Measurements from ENCODE around the gene GMDS. TPM values are rescaled to one million over a fixed set of nuclear protein-coding genes. Genes with fewer than 3 reads are reported as not detected.

GMDS gene
- total and polyA plus RNA-seq, 2 of the 13 experiments (the other 11 are each of a cell fraction or from before 2014, with no cell fraction given): 64.4 to 112 TPM

DNA sequence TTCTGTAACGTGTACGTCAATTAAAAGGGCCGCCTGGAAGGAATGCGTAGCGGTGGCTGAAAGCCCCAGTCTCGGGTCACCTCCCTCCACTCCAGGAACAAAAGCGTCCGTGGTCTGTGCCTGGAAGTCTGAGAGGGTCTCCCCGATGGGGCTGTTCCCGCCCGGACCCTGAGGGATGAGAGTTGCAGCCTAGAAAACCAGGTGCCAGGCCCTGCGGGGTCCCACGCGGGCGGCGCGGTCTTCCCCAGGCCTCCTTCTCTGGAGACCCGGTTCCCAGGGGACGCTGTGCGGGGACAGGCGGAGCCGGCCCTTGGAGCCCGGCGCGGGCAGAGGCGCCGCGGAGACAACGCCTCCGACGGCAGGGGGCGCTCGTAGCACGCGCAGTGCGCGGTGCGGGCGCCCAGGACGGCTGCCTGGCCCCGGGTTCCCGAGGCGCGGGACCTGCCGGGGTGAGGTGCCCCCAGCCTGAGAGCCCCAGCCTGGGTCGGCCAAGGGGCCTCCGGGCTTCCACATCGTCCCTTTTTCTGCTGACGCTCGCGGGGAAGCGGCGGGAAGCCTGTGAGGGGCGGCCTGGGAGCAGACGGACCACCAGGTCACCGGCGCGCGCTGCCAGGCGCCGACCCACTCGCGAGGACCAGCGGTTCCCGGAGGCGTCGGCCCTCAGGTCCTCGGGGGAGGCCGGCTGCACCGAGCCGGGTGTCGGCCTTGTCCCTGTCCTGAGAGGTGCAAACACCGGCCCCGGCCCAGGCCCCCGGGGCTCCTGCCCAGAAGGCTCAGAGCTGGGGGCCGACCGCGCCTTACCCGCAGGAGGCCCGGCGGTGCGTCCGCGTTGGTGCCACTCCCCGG is 641.0 kb downstream of the GMDS start (continued):
- TF ChIP-seq, protein P1, sequence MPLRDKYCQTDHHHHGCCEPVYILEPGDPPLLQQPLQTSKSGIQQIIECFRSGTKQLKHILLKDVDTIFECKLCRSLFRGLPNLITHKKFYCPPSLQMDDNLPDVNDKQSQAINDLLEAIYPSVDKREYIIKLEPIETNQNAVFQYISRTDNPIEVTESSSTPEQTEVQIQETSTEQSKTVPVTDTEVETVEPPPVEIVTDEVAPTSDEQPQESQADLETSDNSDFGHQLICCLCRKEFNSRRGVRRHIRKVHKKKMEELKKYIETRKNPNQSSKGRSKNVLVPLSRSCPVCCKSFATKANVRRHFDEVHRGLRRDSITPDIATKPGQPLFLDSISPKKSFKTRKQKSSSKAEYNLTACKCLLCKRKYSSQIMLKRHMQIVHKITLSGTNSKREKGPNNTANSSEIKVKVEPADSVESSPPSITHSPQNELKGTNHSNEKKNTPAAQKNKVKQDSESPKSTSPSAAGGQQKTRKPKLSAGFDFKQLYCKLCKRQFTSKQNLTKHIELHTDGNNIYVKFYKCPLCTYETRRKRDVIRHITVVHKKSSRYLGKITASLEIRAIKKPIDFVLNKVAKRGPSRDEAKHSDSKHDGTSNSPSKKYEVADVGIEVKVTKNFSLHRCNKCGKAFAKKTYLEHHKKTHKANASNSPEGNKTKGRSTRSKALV (CRISPR knock-in tag; IDR thresholded peaks at IDR 0.05): peak; percentile 94
- TF ChIP-seq NR2F1 (CRISPR knock-in tag; IDR thresholded peaks at IDR 0.05) (no peak), PTBP1 (IDR thresholded peaks at IDR 0.05; ENCODE audit: low read depth, low read length, poor library complexity, severe bottlenecking) (no peak), ZNF3 (CRISPR knock-in tag; IDR thresholded peaks at IDR 0.05) (no peak), ZNF75D (CRISPR knock-in tag; IDR thresholded peaks at IDR 0.05; ENCODE audit: borderline replicate concordance) (no peak), TAF15 (IDR thresholded peaks at IDR 0.05; ENCODE audit: low read depth, low read length, poor library complexity, severe bottlenecking) (peak; percentile 96), ZFP1 (CRISPR knock-in tag; IDR thresholded peaks at IDR 0.05) (no peak), ZNF883 (CRISPR knock-in tag; IDR thresholded peaks at IDR 0.05; ENCODE audit: not compliant biosample characterization) (no peak), FLYWCH1 (CRISPR knock-in tag; IDR thresholded peaks at IDR 0.05) (no peak), GFI1 (CRISPR knock-in tag; IDR thresholded peaks at IDR 0.05; ENCODE audit: borderline replicate concordance) (no peak), DNMT1 (CRISPR knock-in tag; IDR thresholded peaks at IDR 0.05) (peak; percentile 79; the same call in 1 of the 2 replicates), ZNF44 (CRISPR knock-in tag; IDR thresholded peaks at IDR 0.05) (0 out of 2 replicates have a peak, but pooled peaks have one; percentile 26), NONO (IDR thresholded peaks at IDR 0.05) (no peak), NONO (CRISPR knock-in tag; conservative IDR thresholded peaks at IDR 0.05) (peak; percentile 49; the same call in 1 of the 2 replicates), ZNF772 (CRISPR knock-in tag; IDR thresholded peaks at IDR 0.05) (peak; percentile 29; the same call in 1 of the 2 replicates), SIN3B (IDR thresholded peaks at IDR 0.05; ENCODE audit: low read length) (no peak), GATA4 (IDR thresholded peaks at IDR 0.05; ENCODE audit: borderline replicate concordance, low read depth) (no peak), RARA (CRISPR knock-in tag; IDR thresholded peaks at IDR 0.05) (no peak), EHMT2 (IDR thresholded peaks at IDR 0.05; ENCODE audit: borderline replicate concordance, low read depth, low read length) (no peak), SRSF1 (optimal IDR thresholded peaks at IDR 0.05; ENCODE audit: low read depth, low read length) (no peak), NFIC (IDR thresholded peaks at IDR 0.05; ENCODE audit: low read length) (no peak)
- TF ChIP-seq, protein P2, sequence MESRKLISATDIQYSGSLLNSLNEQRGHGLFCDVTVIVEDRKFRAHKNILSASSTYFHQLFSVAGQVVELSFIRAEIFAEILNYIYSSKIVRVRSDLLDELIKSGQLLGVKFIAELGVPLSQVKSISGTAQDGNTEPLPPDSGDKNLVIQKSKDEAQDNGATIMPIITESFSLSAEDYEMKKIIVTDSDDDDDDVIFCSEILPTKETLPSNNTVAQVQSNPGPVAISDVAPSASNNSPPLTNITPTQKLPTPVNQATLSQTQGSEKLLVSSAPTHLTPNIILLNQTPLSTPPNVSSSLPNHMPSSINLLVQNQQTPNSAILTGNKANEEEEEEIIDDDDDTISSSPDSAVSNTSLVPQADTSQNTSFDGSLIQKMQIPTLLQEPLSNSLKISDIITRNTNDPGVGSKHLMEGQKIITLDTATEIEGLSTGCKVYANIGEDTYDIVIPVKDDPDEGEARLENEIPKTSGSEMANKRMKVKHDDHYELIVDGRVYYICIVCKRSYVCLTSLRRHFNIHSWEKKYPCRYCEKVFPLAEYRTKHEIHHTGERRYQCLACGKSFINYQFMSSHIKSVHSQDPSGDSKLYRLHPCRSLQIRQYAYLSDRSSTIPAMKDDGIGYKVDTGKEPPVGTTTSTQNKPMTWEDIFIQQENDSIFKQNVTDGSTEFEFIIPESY (CRISPR knock-in tag; IDR thresholded peaks at IDR 0.05): no peak
- TF ChIP-seq, protein P3, sequence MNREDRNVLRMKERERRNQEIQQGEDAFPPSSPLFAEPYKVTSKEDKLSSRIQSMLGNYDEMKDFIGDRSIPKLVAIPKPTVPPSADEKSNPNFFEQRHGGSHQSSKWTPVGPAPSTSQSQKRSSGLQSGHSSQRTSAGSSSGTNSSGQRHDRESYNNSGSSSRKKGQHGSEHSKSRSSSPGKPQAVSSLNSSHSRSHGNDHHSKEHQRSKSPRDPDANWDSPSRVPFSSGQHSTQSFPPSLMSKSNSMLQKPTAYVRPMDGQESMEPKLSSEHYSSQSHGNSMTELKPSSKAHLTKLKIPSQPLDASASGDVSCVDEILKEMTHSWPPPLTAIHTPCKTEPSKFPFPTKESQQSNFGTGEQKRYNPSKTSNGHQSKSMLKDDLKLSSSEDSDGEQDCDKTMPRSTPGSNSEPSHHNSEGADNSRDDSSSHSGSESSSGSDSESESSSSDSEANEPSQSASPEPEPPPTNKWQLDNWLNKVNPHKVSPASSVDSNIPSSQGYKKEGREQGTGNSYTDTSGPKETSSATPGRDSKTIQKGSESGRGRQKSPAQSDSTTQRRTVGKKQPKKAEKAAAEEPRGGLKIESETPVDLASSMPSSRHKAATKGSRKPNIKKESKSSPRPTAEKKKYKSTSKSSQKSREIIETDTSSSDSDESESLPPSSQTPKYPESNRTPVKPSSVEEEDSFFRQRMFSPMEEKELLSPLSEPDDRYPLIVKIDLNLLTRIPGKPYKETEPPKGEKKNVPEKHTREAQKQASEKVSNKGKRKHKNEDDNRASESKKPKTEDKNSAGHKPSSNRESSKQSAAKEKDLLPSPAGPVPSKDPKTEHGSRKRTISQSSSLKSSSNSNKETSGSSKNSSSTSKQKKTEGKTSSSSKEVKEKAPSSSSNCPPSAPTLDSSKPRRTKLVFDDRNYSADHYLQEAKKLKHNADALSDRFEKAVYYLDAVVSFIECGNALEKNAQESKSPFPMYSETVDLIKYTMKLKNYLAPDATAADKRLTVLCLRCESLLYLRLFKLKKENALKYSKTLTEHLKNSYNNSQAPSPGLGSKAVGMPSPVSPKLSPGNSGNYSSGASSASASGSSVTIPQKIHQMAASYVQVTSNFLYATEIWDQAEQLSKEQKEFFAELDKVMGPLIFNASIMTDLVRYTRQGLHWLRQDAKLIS (CRISPR knock-in tag; IDR thresholded peaks at IDR 0.05): no peak
